B cell (primary cell): Measurements from ENCODE around the gene PODXL.

Experiments
- CTCF ChIP-seq: fragments of 200-600 bp; IDR thresholded peaks from one replicate; pipeline ENCODE4 v1.8.0; 2022; ENCODE audit warnings: antibody characterized with exemption, mild to moderate bottlenecking
- EZH2 ChIP-seq: IDR thresholded peaks from 2 replicates; pipeline ENCODE4 v1.6.1; 2012; ENCODE audit warnings: borderline replicate concordance, low read depth, mild to moderate bottlenecking, moderate library complexity, low read length; ENCODE audit not compliant: insufficient read depth, poor library complexity, severe bottlenecking

GRCh38 chr7:131568970-131569369 is 12.5 kb upstream of the PODXL start:
- no peak for TF ChIP-seq EZH2
- no peak for TF ChIP-seq CTCF
